Testis (tissue), 2 donors: ENCODE results near the gene TM4SF1.

Experiments used
- POLR2A ChIP-seq: fragments of 450-650 bp; IDR thresholded peaks from one replicate; pipeline ENCODE4 v1.6.1; 2017; ENCODE audit warnings: antibody characterized with exemption, mild to moderate bottlenecking, moderate library complexity
- TF ChIP-seq, protein P1 (sequence below), 3 experiments: fragments of 450-650 bp in 2 of 3; fragments of 200-600 bp in 1 of 3; sonication (generic) in 1 of 3; IDR thresholded peaks; one replicate each; pipeline ENCODE4 v1.5.1; 2016 to 2019; ENCODE audit warnings: antibody characterized with exemption in 3 of 3, mild to moderate bottlenecking in 2 of 3, moderate library complexity in 1 of 3

GRCh38 chr3:149374391-149374790 is 3.1 kb downstream of the TM4SF1 start:
- TF ChIP-seq, protein P1, sequence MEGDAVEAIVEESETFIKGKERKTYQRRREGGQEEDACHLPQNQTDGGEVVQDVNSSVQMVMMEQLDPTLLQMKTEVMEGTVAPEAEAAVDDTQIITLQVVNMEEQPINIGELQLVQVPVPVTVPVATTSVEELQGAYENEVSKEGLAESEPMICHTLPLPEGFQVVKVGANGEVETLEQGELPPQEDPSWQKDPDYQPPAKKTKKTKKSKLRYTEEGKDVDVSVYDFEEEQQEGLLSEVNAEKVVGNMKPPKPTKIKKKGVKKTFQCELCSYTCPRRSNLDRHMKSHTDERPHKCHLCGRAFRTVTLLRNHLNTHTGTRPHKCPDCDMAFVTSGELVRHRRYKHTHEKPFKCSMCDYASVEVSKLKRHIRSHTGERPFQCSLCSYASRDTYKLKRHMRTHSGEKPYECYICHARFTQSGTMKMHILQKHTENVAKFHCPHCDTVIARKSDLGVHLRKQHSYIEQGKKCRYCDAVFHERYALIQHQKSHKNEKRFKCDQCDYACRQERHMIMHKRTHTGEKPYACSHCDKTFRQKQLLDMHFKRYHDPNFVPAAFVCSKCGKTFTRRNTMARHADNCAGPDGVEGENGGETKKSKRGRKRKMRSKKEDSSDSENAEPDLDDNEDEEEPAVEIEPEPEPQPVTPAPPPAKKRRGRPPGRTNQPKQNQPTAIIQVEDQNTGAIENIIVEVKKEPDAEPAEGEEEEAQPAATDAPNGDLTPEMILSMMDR (IDR thresholded peaks at IDR 0.05) = no peak
- no peak for TF ChIP-seq POLR2A
